BJ (cell line): ENCODE measurements around the gene GDE1. TPM values are rescaled to one million over a fixed set of nuclear protein-coding genes. Genes with fewer than 3 reads are reported as not detected.

Source experiments
- CTCF ChIA-PET: fragments of 350-600 bp; formaldehyde crosslinking; extraction: SDS; loops from one replicate; lab custom pipeline; 2021; ENCODE audit warnings: antibody characterized with exemption, inconsistent platforms; lab: Yijun Ruan, JAX
- POLR2A ChIA-PET: fragments of 300-600 bp; sonication (Branson Sonifier 250); formaldehyde crosslinking; extraction: SDS; loops from one replicate; lab custom pipeline; 2021; ENCODE audit warnings: antibody characterized with exemption; lab: Charles Lee
- DNase-seq: peaks from one replicate; pipeline ENCODE4 v3.0.0-alpha.2; 2011; ENCODE audit warnings: low read depth
- H3K27me3 ChIP-seq: 2 replicates; pipeline ENCODE4 v1.6.0; 2011; ENCODE audit warnings: low read length; ENCODE audit not compliant: control insufficient read depth, insufficient read depth
- H3K36me3 ChIP-seq: 2 replicates; pipeline ENCODE4 v1.5.1; 2011; ENCODE audit warnings: low read length; ENCODE audit not compliant: control insufficient read depth, insufficient read depth
- H3K4me3 ChIP-seq: 2 replicates; pipeline ENCODE4 v1.5.1; 2011; ENCODE audit warnings: low read depth, mild to moderate bottlenecking, control low read depth, low read length
- CTCF ChIP-seq: IDR thresholded peaks from 2 replicates; pipeline ENCODE4 v1.5.1; 2011; ENCODE audit warnings: low read depth, mild to moderate bottlenecking, control low read depth, inconsistent platforms, low read length, moderate library complexity; ENCODE audit not compliant: insufficient read depth
- polyA plus RNA-seq: library from polyadenylated mRNA; depleted of rRNA; stranded (reverse); fragments of >200 nt; gene quantifications from 2 replicates; pipeline ENCODE4 v1.2.3, GENCODE V29; 2011

Gene GDE1
- polyA plus RNA-seq, 1 experiment, result 39.7 TPM

GRCh38 chr16:19472482-19472881, 49.4 kb downstream of the GDE1 start:
- no peak overlapping the region for H3K4me3 ChIP-seq
- H3K36me3 ChIP-seq, result no peaks in the 10 kb centered on the region
- no peaks in the 10 kb centered on the region for H3K27me3 ChIP-seq
- POLR2A ChIA-PET, result no interaction called here
- CTCF ChIA-PET, result no interaction called here
- DNase-seq, result no peak
- no peak for TF ChIP-seq CTCF

GRCh38 chr16:19468300-19468699, 53.6 kb downstream of the GDE1 start:
- TF ChIP-seq CTCF, result no peak
- POLR2A ChIA-PET, result no interaction called here
- H3K36me3 ChIP-seq, result no peaks in the 10 kb centered on the region

GRCh38 chr16:19463468-19464315, 58.2 kb downstream of the GDE1 start:
- Histone ChIP-seq H3K4me3 (no peak overlapping the region), H3K36me3 (no peaks in the 10 kb centered on the region), H3K27me3 (no peaks in the 10 kb centered on the region)
- DNase-seq, result no peak
- CTCF ChIA-PET, result no interaction called here
- POLR2A ChIA-PET, result no interaction called here
- no peak for TF ChIP-seq CTCF

More at GRCh38 chr16:19468300-19468699, 53.6 kb downstream of the GDE1 start:
- no peaks in the 10 kb centered on the region for H3K27me3 ChIP-seq
- CTCF ChIA-PET, result no interaction called here
- no peak overlapping the region for H3K4me3 ChIP-seq
- DNase-seq, result no peak

GRCh38 chr16:19460397-19460796, 61.5 kb downstream of the GDE1 start:
- no peaks in the 10 kb centered on the region for H3K36me3 ChIP-seq
- ChIA-PET CTCF (no interaction called here), POLR2A (no interaction called here)
- H3K4me3 ChIP-seq, result no peak overlapping the region
- no peaks in the 10 kb centered on the region for H3K27me3 ChIP-seq
- no peak for DNase-seq
- no peak for TF ChIP-seq CTCF

- DNase-seq, result no peak
These were observed 63.0 kb downstream of the GDE1 start for GRCh38 chr16:19458722-19459379.

More at GRCh38 chr16:19458722-19459379, 63.0 kb downstream of the GDE1 start:
- no peak for TF ChIP-seq CTCF
- CTCF ChIA-PET, result interaction anchor here (0.6 kb wide), 1 partner anchor 926 kb away, joined by 3 read pairs; no protein-coding TSS in a partner anchor
- no peaks in the 10 kb centered on the region for H3K36me3 ChIP-seq
- H3K27me3 ChIP-seq, result no peaks in the 10 kb centered on the region
- POLR2A ChIA-PET, result interaction anchor here (0.5 kb wide), 1 partner anchor 11 kb away, joined by 3 read pairs; no protein-coding TSS in a partner anchor
- H3K4me3 ChIP-seq, result no peak overlapping the region
